ENCODE results near the gene ACACA.
"Not testable (repeated sequence)": the region's sequence is repeated elsewhere in the genome, so short reads cannot be mapped to it uniquely, and the experiment has no call there.

Gene ACACA

GRCh38 chr17:37392024-37392590 is 14.5 kb downstream of the ACACA start:
- no peak for DNase-seq

GRCh38 chr17:37391146-37391545 is 15.5 kb downstream of the ACACA start:
- DNase-seq = no peak

- DNase-seq = no peak
Observed at GRCh38 chr17:37389160-37389559, 17.5 kb downstream of the ACACA start.

- DNase-seq = no peak
Observed at GRCh38 chr17:37388266-37388665, 18.4 kb downstream of the ACACA start.

- DNase-seq = no peak
Observed at GRCh38 chr17:37386462-37386861, 20.2 kb downstream of the ACACA start.

GRCh38 chr17:37385474-37385990 is 21.1 kb downstream of the ACACA start:
- no peak for DNase-seq

- no peak for DNase-seq
Observed at GRCh38 chr17:37384560-37385149, 22.0 kb downstream of the ACACA start.

GRCh38 chr17:37382056-37382455 is 24.6 kb downstream of the ACACA start:
- DNase-seq = no peak

GRCh38 chr17:37375706-37376105 is 30.9 kb downstream of the ACACA start, which contains the start of gene C17orf78:
Gene C17orf78 (plus strand): TSS chr17:37375985. CDS start chr17:37376093, 108 bp downstream.
- no peak for DNase-seq

- peak; percentile 34 for DNase-seq
Observed at GRCh38 chr17:37373530-37374159, 33.0 kb downstream of the ACACA start.

- DNase-seq = no peak
Observed at GRCh38 chr17:37368577-37368976, 38.1 kb downstream of the ACACA start.

- DNase-seq = no peak
Observed at GRCh38 chr17:37365589-37365988, 41.0 kb downstream of the ACACA start.

GRCh38 chr17:37361543-37361942 is 45.1 kb downstream of the ACACA start:
- no peak for DNase-seq

- DNase-seq = no peak
Observed at GRCh38 chr17:37360632-37361031, 46.0 kb downstream of the ACACA start.

- no peak for DNase-seq
Observed at GRCh38 chr17:37359682-37360188, 46.9 kb downstream of the ACACA start.

- DNase-seq = peak; percentile 92
Observed at GRCh38 chr17:37358830-37359681, 47.6 kb downstream of the ACACA start.

- DNase-seq = no peak
Observed at GRCh38 chr17:37358098-37358829, 48.4 kb downstream of the ACACA start.

GRCh38 chr17:37356796-37357569 is 49.7 kb downstream of the ACACA start:
- DNase-seq = not testable (repeated sequence)

- not testable (repeated sequence) for DNase-seq
Observed at GRCh38 chr17:37346863-37347402, 59.7 kb downstream of the ACACA start.

GRCh38 chr17:37344519-37344918 is 62.1 kb downstream of the ACACA start:
- DNase-seq = no peak

GRCh38 chr17:37342589-37342988 is 64.0 kb downstream of the ACACA start:
- DNase-seq = no peak
